Mesothelial cell of epicardium (in vitro differentiated cells): ENCODE results near the gene CEP170B. TPM values are rescaled to one million over a fixed set of nuclear protein-coding genes. Genes with fewer than 3 reads are reported as not detected.

ENCODE experiments used
- DNase-seq, 2 experiments: peaks; one replicate each; pipeline ENCODE4 v3.0.0; 2021; ENCODE audit warnings: low spot score in 2 of 2; ENCODE audit not compliant: unreplicated experiment in 2 of 2
- H3K27ac Mint-ChIP-seq: 2 replicates; pipeline ENCODE4 v1.8.0; 2021; ENCODE audit warnings: mixed read lengths
- H3K27me3 Mint-ChIP-seq: 2 replicates; pipeline ENCODE4 v1.8.0; 2021; ENCODE audit warnings: low read depth, mixed read lengths
- H3K36me3 Mint-ChIP-seq: 2 replicates; pipeline ENCODE4 v1.8.0; 2021; ENCODE audit warnings: mixed read lengths
- H3K4me1 Mint-ChIP-seq: 2 replicates; pipeline ENCODE4 v1.8.0; 2021; ENCODE audit warnings: mixed read lengths
- H3K4me3 Mint-ChIP-seq: 2 replicates; pipeline ENCODE4 v1.8.0; 2021; ENCODE audit warnings: mild to moderate bottlenecking, moderate library complexity, mixed read lengths
- H3K9me3 Mint-ChIP-seq: 2 replicates; pipeline ENCODE4 v1.8.0; 2021; ENCODE audit warnings: mixed read lengths
- total RNA-seq: library from RNA; stranded (reverse); gene quantifications from 3 replicates; pipeline ENCODE4 v1.2.1, GENCODE V29; 2021
- TF ChIP-seq, protein P1 (sequence below): fragments of 200-600 bp; sonication (generic); IDR thresholded peaks from one replicate; pipeline ENCODE4 v1.5.0; 2021; ENCODE audit warnings: antibody characterized with exemption; ENCODE audit not compliant: unreplicated experiment

CEP170B gene
- total RNA-seq, 1 donor from 2014 or later: 29.2 TPM

DNA sequence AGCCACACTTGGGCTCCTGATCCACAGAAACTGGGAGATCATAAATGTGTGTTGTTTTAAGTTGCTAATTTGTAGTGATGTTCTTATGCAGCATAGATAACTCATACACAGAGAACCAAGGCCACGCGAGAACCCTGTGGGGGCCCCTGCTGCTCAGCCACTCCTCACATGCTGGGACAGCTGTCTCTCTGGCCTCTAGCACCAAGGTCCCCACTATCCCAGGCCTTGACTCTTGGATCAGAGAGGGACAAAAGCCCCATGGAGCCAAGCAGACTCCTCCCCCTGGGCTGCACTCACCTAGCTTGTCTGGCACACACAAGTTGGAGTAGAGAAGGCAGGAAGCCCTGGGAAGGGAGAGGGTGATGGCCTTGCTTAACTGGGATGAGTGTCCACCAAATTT is 70.9 kb downstream of the CEP170B start:
- TF ChIP-seq, protein P1, sequence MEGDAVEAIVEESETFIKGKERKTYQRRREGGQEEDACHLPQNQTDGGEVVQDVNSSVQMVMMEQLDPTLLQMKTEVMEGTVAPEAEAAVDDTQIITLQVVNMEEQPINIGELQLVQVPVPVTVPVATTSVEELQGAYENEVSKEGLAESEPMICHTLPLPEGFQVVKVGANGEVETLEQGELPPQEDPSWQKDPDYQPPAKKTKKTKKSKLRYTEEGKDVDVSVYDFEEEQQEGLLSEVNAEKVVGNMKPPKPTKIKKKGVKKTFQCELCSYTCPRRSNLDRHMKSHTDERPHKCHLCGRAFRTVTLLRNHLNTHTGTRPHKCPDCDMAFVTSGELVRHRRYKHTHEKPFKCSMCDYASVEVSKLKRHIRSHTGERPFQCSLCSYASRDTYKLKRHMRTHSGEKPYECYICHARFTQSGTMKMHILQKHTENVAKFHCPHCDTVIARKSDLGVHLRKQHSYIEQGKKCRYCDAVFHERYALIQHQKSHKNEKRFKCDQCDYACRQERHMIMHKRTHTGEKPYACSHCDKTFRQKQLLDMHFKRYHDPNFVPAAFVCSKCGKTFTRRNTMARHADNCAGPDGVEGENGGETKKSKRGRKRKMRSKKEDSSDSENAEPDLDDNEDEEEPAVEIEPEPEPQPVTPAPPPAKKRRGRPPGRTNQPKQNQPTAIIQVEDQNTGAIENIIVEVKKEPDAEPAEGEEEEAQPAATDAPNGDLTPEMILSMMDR: no peak
- peaks cover 92% of the 10 kb centered on the region for H3K27me3 Mint-ChIP-seq

DNA sequence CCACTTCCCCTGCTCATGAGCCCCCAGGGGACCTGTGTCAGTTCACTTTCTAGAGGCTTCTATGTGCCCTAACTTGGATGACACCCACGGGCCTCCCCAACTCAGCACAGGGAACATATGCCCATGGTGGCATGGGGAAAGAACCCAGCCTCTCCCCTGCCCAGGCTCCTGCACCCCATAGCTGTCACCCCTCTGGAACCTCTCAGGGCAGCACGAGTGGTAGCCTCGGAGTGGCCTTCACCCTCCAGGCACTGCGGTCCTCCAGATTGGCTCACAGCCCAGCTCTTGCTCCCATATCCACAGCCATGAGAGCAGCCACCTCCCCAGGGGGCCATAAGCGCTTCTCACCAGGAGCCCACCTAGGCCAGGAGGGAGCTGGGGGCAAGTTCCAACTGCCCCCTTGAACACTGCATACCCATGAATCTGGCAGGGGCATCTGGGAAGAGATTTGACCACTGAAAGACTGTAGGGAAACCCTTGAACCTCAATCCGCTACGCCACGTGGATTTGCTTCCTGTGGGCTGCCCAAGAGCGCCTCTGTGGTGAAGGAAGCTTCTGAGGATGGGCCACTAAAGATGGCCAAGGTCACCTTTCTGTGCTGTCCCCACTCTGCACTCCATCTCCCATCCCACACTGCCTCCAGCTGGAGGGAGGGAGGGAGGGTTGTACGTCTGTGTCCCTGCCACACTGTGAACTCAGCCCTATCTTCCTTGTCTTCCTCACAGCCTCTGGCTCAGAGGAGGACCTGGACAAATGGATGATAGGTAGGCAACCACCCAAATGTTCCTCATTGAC is 71.5 kb downstream of the CEP170B start:
- Mint-ChIP-seq H3K36me3 (no peaks in the 10 kb centered on the region), H3K27me3 (peaks cover 87% of the 10 kb centered on the region), H3K4me1 (peaks cover 3% of the 10 kb centered on the region), H3K9me3 (no peaks in the 10 kb centered on the region), H3K4me3 (no peak overlapping the region), H3K27ac (no peak overlapping the region)
- DNase-seq: no peak
- TF ChIP-seq, protein P1: no peak

More for the DNA sequence above, 70.9 kb downstream of the CEP170B start:
- Mint-ChIP-seq H3K4me3 (no peak overlapping the region), H3K4me1 (peaks cover 3% of the 10 kb centered on the region), H3K36me3 (no peaks in the 10 kb centered on the region), H3K27ac (no peak overlapping the region), H3K9me3 (no peaks in the 10 kb centered on the region)
- no peak for DNase-seq

DNA sequence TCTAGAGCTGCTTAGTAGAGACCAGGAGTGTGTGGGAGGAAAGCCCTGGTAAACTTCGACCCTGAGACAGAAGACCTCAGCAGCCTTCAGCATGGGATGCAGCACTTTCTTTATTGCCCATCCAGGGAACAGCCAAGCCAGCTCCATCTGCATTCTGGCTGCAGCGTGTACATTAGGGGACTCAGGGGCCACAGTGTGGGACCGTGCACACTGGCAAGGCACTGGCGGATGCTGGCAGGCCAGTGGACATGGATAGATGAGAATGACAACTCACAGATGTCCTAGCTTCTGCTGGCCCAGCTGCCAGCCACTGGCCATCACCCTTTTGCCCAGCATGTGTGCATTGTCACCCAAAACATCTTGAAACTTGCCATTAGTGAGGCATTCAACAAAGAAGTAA is 72.1 kb downstream of the CEP170B start:
- Mint-ChIP-seq H3K27ac (no peak overlapping the region), H3K36me3 (no peaks in the 10 kb centered on the region), H3K4me3 (no peak overlapping the region), H3K4me1 (peaks cover 2% of the 10 kb centered on the region), H3K27me3 (peaks cover 81% of the 10 kb centered on the region), H3K9me3 (no peaks in the 10 kb centered on the region)
- DNase-seq: no peak
- TF ChIP-seq, protein P1: no peak

DNA sequence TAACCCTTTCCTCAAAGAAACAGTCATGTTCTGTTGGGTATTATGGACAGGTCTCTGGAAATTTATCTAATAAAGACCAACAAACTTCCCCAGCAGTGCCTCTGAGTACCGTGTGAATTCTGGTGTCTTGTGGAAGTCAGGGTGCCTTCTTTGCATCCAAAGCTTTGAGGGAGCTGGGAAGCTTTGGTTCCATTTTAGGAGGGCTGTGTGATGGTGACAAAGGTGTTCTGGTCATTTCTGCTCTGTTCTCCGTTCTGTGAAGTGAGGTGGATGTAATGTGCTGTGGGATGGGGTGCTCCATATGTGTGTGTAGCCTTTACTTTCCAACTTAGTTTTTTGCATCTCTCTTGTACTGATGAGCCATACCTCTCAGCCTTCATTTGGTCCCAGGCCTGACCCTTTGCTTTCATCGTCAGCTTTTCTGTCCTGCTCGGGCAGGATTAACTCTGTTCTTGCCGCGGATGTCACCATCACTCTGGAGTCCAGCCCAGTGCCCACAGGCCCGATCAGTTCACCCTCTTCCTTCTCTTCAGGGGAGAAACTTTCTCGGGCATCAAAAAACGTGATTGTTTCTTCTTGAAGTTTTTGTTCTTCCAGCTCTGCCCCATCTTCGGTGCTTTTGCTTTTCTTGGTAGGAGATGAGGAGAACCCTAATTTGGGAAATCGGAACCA is 72.8 kb downstream of the CEP170B start:
- Mint-ChIP-seq H3K27ac (no peak overlapping the region), H3K36me3 (no peaks in the 10 kb centered on the region), H3K27me3 (peaks cover 76% of the 10 kb centered on the region), H3K4me1 (no peaks in the 10 kb centered on the region), H3K4me3 (no peak overlapping the region), H3K9me3 (no peaks in the 10 kb centered on the region)
- TF ChIP-seq, protein P1: no peak
- no peak for DNase-seq

DNA sequence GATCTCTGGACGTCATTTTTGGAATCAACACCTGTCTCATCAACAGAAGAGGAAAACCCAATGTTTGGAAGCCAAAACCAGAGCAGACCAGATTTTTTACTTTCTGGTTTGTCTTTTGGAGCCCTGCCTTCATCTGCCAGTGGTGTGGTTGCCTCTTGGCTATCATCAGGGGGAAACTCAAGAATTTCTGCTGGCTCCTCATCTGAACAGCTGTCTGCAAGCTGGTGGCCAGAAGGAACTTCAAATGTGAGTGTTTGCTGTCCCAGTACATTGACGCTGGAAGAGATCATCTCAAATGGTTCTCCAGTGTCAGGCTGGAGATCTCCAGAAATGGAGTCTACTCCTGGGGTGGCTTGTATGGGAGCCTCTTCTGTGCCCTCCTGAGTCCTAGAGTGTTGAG is 73.4 kb downstream of the CEP170B start:
- Mint-ChIP-seq H3K27ac (no peak overlapping the region), H3K4me1 (no peaks in the 10 kb centered on the region), H3K4me3 (no peak overlapping the region), H3K27me3 (peaks cover 72% of the 10 kb centered on the region), H3K9me3 (no peaks in the 10 kb centered on the region), H3K36me3 (no peaks in the 10 kb centered on the region)
- TF ChIP-seq, protein P1: no peak
- DNase-seq: no peak
